H1 (cell line): ENCODE results near the gene DBP.
"Not testable (repeated sequence)": the region's sequence is repeated elsewhere in the genome, so short reads cannot be mapped to it uniquely, and the experiment has no call there.

ENCODE experiments used
- BRCA1 ChIP-seq: IDR thresholded peaks from 2 replicates; pipeline ENCODE4 v1.6.1; 2012; ENCODE audit warnings: low read depth, low read length, improper control_type of control experiment
- CTCF ChIP-seq, 3 experiments: IDR thresholded peaks; 1 replicate in 2 of 3; 2 replicates in 1 of 3; pipeline versions ENCODE4 v1.5.1 to v1.6.1; 2011; ENCODE audit warnings: low read length in 3 of 3, mild to moderate bottlenecking in 3 of 3, inconsistent platforms in 2 of 3, low read depth in 1 of 3, moderate library complexity in 1 of 3; ENCODE audit not compliant: insufficient read depth in 1 of 3; ENCODE audit errors: control extremely low read depth in 1 of 3
- EP300 ChIP-seq, 2 experiments: IDR thresholded peaks; 1 replicate in 1 of 2; 2 replicates in 1 of 2; pipeline ENCODE4 v1.6.1; 2011 to 2012; ENCODE audit warnings: low read depth in 2 of 2, low read length in 2 of 2, mild to moderate bottlenecking in 2 of 2, borderline replicate concordance in 1 of 2, inconsistent platforms in 1 of 2, moderate library complexity in 1 of 2
- GABPA ChIP-seq: IDR thresholded peaks from 2 replicates; pipeline ENCODE4 v1.6.1; 2011; ENCODE audit warnings: mild to moderate bottlenecking, low read length, moderate library complexity, borderline replicate concordance; ENCODE audit not compliant: insufficient read depth
- GTF2F1 ChIP-seq: IDR thresholded peaks from 2 replicates; pipeline ENCODE4 v1.6.1; 2012; ENCODE audit warnings: low read depth, low read length, improper control_type of control experiment, borderline replicate concordance
- JUN ChIP-seq: IDR thresholded peaks from 2 replicates; pipeline ENCODE4 v1.6.1; 2011; ENCODE audit warnings: low read depth, mild to moderate bottlenecking, improper control_type of control experiment, low read length
- MAX ChIP-seq: IDR thresholded peaks from 2 replicates; pipeline ENCODE4 v1.6.1; 2012; ENCODE audit warnings: inconsistent platforms
- POLR2A ChIP-seq, 2 experiments: IDR thresholded peaks; 1 replicate in 1 of 2; 2 replicates in 1 of 2; pipeline ENCODE4 v1.6.1; 2011; ENCODE audit warnings: low read depth in 2 of 2, low read length in 2 of 2, mild to moderate bottlenecking in 2 of 2; ENCODE audit errors: control extremely low read depth in 1 of 2
- POLR2AphosphoS5 ChIP-seq: IDR thresholded peaks from 2 replicates; pipeline ENCODE4 v1.6.1; 2011; ENCODE audit warnings: low read depth, low read length
- RBBP5 ChIP-seq: IDR thresholded peaks from 2 replicates; pipeline ENCODE4 v1.7.1; 2012; ENCODE audit warnings: low read depth, mild to moderate bottlenecking, inconsistent platforms, low read length, moderate library complexity, borderline replicate concordance
- RNF2 ChIP-seq: fragments of 200-900, 300-1000 bp; sonication (generic); IDR thresholded peaks from 2 replicates; pipeline ENCODE4 v1.7.1; 2016; ENCODE audit warnings: borderline replicate concordance, low read depth, mild to moderate bottlenecking, antibody characterized with exemption, low read length; ENCODE audit not compliant: poor library complexity, severe bottlenecking; ENCODE audit errors: missing control alignments
- SAP30 ChIP-seq: fragments of 300-600 bp; sonication (generic); IDR thresholded peaks from 2 replicates; pipeline ENCODE4 v1.7.1; 2012; ENCODE audit warnings: low read length, moderate library complexity, mild to moderate bottlenecking, inconsistent platforms; ENCODE audit not compliant: insufficient read depth, insufficient replicate concordance
- YY1 ChIP-seq: IDR thresholded peaks from 2 replicates; pipeline ENCODE4 v1.6.1; 2011; ENCODE audit warnings: low read depth, mild to moderate bottlenecking, low read length
- ZNF274 ChIP-seq: IDR thresholded peaks from 2 replicates; pipeline ENCODE4 v1.7.0; 2012; ENCODE audit warnings: low read length, borderline replicate concordance; ENCODE audit errors: extremely low read depth

GRCh38 chr19:48657828-48658227 is 20.6 kb upstream of the DBP start:
- not testable (repeated sequence) for TF ChIP-seq MAX; JUN; EP300 (IDR thresholded peaks at IDR 0.05; ENCODE audit: borderline replicate concordance in 1 of 2, low read depth in 2 of 2, low read length in 2 of 2); POLR2A (IDR thresholded peaks at IDR 0.05; ENCODE audit: control extremely low read depth in 1 of 2, low read depth in 2 of 2, low read length in 2 of 2); BRCA1; CTCF (IDR thresholded peaks at IDR 0.05; ENCODE audit: control extremely low read depth in 1 of 3, insufficient read depth in 1 of 3, low read depth in 1 of 3, low read length in 3 of 3); POLR2AphosphoS5; RBBP5; GABPA; SAP30; ZNF274; GTF2F1; RNF2; YY1
